Upper lobe of right lung (tissue), 1 donor: Measurements from ENCODE around the gene SPRR1A. TPM values are rescaled to one million over a fixed set of nuclear protein-coding genes. Genes with fewer than 3 reads are reported as not detected.
"Not testable (repeated sequence)": the region's sequence is repeated elsewhere in the genome, so short reads cannot be mapped to it uniquely, and the experiment has no call there.

ENCODE experiments used
- ATAC-seq: fragments of 200-7000 bp; cut with Tn5 transposase; one replicate; pipeline ENCODE4 v1.9.1; 2020; ENCODE audit warnings: mild to moderate bottlenecking, moderate library complexity
- DNase-seq: peaks from one replicate; pipeline ENCODE4 v3.0.0-alpha.2; 2020
- H3K27ac ChIP-seq: fragments of 200-600 bp; one replicate; pipeline ENCODE4 v1.8.0; 2022
- H3K27me3 ChIP-seq: fragments of 200-600 bp; one replicate; pipeline ENCODE4 v1.8.0; 2022; ENCODE audit warnings: mild to moderate bottlenecking
- H3K36me3 ChIP-seq: fragments of 200-600 bp; one replicate; pipeline ENCODE4 v1.8.0; 2022
- H3K4me1 ChIP-seq: fragments of 200-600 bp; one replicate; pipeline ENCODE4 v1.8.0; 2022
- H3K4me3 ChIP-seq: fragments of 200-600 bp; one replicate; pipeline ENCODE4 v1.8.0; 2022; ENCODE audit warnings: mild to moderate bottlenecking
- H3K9me3 ChIP-seq: fragments of 200-600 bp; one replicate; pipeline ENCODE4 v1.8.0; 2022
- intact Hi-C: fragments of 100-400 bp; cut with DNase I; formaldehyde crosslinking; loops from one replicate; pipeline ENCODE4 v1.11.0; 2022
- total RNA-seq: library from RNA; stranded (reverse); fragmentation: NEBNext Ultra II Directional; extraction: Animal tissue kit (Norgen Biotek cat#: 25700); gene quantifications from one replicate; pipeline ENCODE4 v1.2.1, GENCODE V29; 2021
- TF ChIP-seq, protein P1 (sequence below): fragments of 200-600 bp; IDR thresholded peaks from one replicate; pipeline ENCODE4 v1.8.0; 2022; ENCODE audit warnings: antibody characterized with exemption
- donor health status: DM: no; HTN: yes; CAD: no; lungs with severe emphysema.

Gene SPRR1A
- total RNA-seq, 1 donor from 2014 or later = not detected

DNA sequence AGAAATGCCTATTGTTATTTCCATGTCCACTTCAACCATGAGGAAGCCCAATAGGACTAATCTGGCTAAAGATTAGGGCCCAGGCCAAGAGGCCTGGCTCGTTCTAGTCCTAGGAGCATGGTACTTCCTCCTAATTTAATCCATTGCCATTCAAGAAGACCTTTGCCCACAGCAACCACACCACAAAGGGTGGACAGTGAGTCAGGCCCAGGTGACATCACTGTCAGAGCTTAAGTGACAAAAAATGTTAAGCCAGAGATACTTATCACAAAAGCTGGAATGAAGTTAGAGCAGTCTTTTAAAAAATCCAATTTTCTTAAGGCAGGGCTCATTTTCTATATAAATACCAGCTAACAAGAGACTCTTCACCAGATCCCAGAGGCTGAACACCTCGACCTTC lies 17.5 kb downstream of the SPRR1A start, which contains the start of gene SPRR3:
Gene SPRR3 (plus strand): TSS at position 368 of the 400 bp plus-strand sequence. CDS start 1,272 bp downstream, outside the sequence.
- H3K36me3 ChIP-seq = no peaks in the 10 kb centered on the region
- no peak for ATAC-seq
- no peak within 1 kb of the TSS for H3K4me3 ChIP-seq
- intact Hi-C loops = no loop called here
- no peaks in the 10 kb centered on the region for H3K4me1 ChIP-seq
- H3K27me3 ChIP-seq = no peaks in the 10 kb centered on the region
- no peak within 1 kb of the TSS for H3K27ac ChIP-seq
- no peaks in the 10 kb centered on the region for H3K9me3 ChIP-seq
- TF ChIP-seq, protein P1, sequence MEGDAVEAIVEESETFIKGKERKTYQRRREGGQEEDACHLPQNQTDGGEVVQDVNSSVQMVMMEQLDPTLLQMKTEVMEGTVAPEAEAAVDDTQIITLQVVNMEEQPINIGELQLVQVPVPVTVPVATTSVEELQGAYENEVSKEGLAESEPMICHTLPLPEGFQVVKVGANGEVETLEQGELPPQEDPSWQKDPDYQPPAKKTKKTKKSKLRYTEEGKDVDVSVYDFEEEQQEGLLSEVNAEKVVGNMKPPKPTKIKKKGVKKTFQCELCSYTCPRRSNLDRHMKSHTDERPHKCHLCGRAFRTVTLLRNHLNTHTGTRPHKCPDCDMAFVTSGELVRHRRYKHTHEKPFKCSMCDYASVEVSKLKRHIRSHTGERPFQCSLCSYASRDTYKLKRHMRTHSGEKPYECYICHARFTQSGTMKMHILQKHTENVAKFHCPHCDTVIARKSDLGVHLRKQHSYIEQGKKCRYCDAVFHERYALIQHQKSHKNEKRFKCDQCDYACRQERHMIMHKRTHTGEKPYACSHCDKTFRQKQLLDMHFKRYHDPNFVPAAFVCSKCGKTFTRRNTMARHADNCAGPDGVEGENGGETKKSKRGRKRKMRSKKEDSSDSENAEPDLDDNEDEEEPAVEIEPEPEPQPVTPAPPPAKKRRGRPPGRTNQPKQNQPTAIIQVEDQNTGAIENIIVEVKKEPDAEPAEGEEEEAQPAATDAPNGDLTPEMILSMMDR = no peak
- no peak for DNase-seq

DNA sequence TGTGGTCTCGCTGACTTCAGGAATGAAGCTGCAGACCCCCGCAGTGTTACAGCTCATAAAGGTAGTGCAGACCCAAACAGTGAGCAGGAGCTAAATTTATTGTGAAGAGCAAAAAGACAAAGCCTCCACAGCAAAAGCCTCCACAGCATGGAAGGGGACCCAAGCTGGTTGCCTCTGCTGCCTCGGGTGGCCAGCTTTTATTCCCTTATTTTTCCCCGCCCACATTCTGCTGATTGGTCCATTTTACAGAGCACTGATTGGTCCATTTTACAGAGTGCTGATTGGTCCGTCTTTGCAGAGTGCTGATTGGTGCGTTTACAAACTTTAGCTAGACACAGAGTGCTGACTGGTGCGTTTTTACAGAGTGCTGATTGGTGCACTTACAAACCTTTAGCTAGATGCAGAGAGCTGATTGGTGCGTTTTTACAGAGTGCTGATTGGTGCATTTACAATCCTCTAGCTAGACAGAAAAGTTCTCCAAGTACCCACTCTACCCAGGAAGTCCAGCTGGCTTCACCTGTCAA lies 27.4 kb downstream of the SPRR1A start:
- H3K36me3 ChIP-seq, H3K4me3 ChIP-seq, H3K27ac ChIP-seq, H3K27me3 ChIP-seq, DNase-seq, ATAC-seq, H3K9me3 ChIP-seq, intact Hi-C loops, H3K4me1 ChIP-seq: not testable (repeated sequence)

- H3K36me3 ChIP-seq, H3K4me1 ChIP-seq, H3K27me3 ChIP-seq, H3K4me3 ChIP-seq, H3K27ac ChIP-seq, ATAC-seq, H3K9me3 ChIP-seq, intact Hi-C loops, DNase-seq: not testable (repeated sequence)
Observed at GRCh38 chr1:153021829-153022228, 37.9 kb downstream of the SPRR1A start.

DNA sequence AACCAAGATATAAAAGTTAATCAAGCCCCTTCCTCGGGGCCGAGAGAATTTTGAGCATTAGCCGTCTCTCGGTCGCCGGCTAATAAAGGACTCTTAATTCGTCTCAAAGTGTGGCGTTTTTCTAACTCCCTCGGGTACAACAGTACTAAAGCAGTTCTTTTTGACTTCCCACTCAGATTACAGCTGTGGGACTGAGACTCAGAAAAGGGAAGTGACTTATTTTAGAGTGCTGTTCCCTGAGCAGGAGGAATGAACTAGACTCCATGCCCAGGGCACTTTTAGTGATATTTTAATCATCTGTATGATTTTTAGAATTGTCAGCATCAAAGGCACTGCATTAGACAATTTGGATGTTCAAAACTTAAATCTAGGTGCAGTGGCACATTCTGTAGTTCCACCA lies 38.5 kb downstream of the SPRR1A start:
- ATAC-seq, H3K27me3 ChIP-seq, H3K27ac ChIP-seq, intact Hi-C loops, H3K4me3 ChIP-seq, H3K9me3 ChIP-seq, DNase-seq, H3K36me3 ChIP-seq, H3K4me1 ChIP-seq: not testable (repeated sequence)

DNA sequence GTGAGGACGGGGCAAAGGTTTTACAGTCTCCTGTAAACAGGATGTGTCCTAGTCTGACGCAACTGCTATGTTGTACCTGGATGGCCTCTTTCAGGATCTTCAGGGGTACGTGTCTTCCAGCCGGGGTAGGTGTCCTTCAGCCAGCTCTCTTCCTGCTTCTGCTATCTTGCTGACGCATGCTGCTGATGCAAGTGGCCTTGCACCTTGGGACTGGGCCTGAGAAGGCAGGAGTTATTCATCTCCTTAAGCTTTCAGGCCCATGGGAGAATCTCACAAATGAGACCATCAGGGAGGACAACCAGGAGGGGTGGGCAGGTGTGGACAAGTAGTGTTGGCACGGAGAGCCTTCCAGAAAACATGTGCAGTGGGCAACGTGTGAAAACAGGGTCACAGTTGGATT lies 39.2 kb downstream of the SPRR1A start:
- no peaks in the 10 kb centered on the region for H3K9me3 ChIP-seq
- H3K36me3 ChIP-seq = no peaks in the 10 kb centered on the region
- intact Hi-C loops = no loop called here
- H3K27me3 ChIP-seq = peaks cover 6% of the 10 kb centered on the region
- DNase-seq (no peak), ATAC-seq (no peak)
- H3K4me3 ChIP-seq = no peak overlapping the region
- TF ChIP-seq, protein P1 = no peak
- H3K27ac ChIP-seq = no peak overlapping the region
- H3K4me1 ChIP-seq = no peaks in the 10 kb centered on the region

- Histone ChIP-seq H3K4me1 (no peaks in the 10 kb centered on the region), H3K27me3 (no peaks in the 10 kb centered on the region), H3K27ac (no peak overlapping the region), H3K4me3 (no peak overlapping the region), H3K36me3 (no peaks in the 10 kb centered on the region), H3K9me3 (no peaks in the 10 kb centered on the region)
- ATAC-seq = no peak
- TF ChIP-seq, protein P1 = no peak
- intact Hi-C loops = no loop called here
- DNase-seq = no peak
Observed at GRCh38 chr1:153024413-153024812, 40.5 kb downstream of the SPRR1A start.

DNA sequence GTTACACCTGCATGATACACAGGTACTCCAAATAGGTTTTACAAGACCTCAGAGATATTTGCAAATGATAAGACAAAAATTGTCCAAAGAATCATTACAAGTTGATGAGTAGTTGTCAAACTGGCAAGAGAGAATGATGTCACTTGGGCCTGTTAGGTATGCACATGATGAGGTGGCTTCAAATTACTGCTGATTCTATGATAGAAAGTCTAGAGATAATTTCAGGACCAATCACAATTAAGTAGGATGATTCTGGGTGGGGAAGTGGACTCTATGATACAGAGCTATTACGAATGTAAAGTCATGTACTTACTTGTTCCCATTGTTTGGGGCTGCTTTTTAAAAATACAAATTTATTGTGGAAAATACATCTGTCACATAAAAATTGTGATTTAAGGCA lies 41.9 kb downstream of the SPRR1A start:
- TF ChIP-seq, protein P1 = no peak
- intact Hi-C loops = no loop called here
- Histone ChIP-seq H3K4me1 (no peaks in the 10 kb centered on the region), H3K4me3 (no peak overlapping the region), H3K36me3 (no peaks in the 10 kb centered on the region), H3K27me3 (no peaks in the 10 kb centered on the region), H3K27ac (no peak overlapping the region), H3K9me3 (no peaks in the 10 kb centered on the region)
- ATAC-seq = no peak
- DNase-seq = no peak
